ENCODE measurements around the gene PTPRG.

- TF ChIP-seq CTCF (IDR thresholded peaks at IDR 0.05; ENCODE audit: low read depth, low read length) (no peak), EZH2phosphoT487 (IDR thresholded peaks at IDR 0.05; ENCODE audit: low read depth) (no peak)
These were observed 182.4 kb downstream of the PTPRG start for GRCh38 chr3:61743686-61744242.

All from OCI-LY3 (cell line).